ENCODE measurements around the gene BYSL. TPM values are rescaled to one million over a fixed set of nuclear protein-coding genes. Genes with fewer than 3 reads are reported as not detected.
A peak's percentile ranks its signal among the peaks of the same experiment; 100 is the strongest.

The BYSL gene
- total and polyA plus RNA-seq, 2 donors (not counting 3 experiments of a cell fraction or from before 2014, with no cell fraction given) = 33.1 to 41.8 TPM

DNA sequence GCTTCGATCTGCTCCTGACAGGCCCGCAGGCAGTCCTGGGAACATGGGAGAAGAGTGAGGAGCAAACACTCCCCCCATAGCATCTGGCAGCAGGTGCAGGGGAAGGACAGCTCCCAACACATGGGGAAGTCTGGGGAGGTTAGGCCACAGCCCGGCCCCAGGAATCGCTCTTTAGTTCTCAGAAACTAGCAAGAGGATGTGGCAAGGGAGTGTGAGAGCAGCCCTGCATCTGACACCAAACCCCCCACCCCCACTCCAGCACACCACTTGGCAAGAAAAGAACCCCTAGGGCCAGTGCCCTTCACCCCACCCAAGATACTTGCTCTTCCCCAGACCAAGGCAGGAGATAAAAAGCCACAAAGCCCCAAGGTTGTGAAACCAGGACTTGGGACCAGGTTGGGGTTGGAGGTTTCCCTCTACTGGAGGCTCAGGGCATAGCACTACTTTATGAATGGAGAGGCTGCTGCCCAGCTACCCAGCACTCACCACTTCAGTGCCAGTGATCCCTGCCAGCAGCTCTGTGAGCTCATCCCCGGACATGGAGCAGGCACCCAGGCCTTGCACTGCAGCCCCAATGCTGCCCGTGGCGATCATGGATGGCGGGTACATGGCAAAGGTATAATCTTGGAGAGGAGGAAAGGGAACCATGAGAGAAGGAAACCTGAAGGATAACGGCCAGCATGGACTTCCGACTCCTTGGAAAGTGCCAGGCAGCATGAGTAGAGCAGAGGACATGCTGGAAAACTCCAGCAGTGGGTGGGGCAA lies 15.0 kb downstream of the BYSL start:
- Histone ChIP-seq H3K9me3 (replicated peaks; ENCODE audit: control insufficient read depth, insufficient read depth, low read length) (no peaks in the 10 kb centered on the region), H3K27ac (ENCODE audit: insufficient read depth, low read depth, low read length) (no peak overlapping the region), H3K36me3 (ENCODE audit: control insufficient read depth in 2 of 2, extremely low read depth in 1 of 2, insufficient read depth in 2 of 2, low read length in 2 of 2) (peaks cover 34 to 47% of the 10 kb centered on the region in 2 experiments), H3K9me1 (replicated peaks; ENCODE audit: control insufficient read depth, extremely low read depth, insufficient read depth, low read length) (no peaks in the 10 kb centered on the region), H3K4me3 (replicated peaks in 1 of 3; ENCODE audit: insufficient read depth in 1 of 3, low read depth in 1 of 3, low read length in 3 of 3) (no peak overlapping the region), H3K4me1 (ENCODE audit: control insufficient read depth, extremely low read depth, insufficient read depth, low read length) (peaks cover 27% of the 10 kb centered on the region), H4K20me1 (replicated peaks; ENCODE audit: control insufficient read depth, extremely low read depth, insufficient read depth, low read length) (no peaks in the 10 kb centered on the region), H3K27me3 (ENCODE audit: control insufficient read depth in 2 of 2, insufficient read depth in 2 of 2, low read length in 2 of 2) (no peaks in the 10 kb centered on the region), H2AFZ (ENCODE audit: low read depth, low read length) (no peak overlapping the region), H3K9ac (replicated peaks; ENCODE audit: extremely low read depth, insufficient read depth, low read length) (no peak overlapping the region), H3K79me2 (ENCODE audit: control insufficient read depth, insufficient read depth, low read length) (peaks cover 44% of the 10 kb centered on the region), H3K4me2 (ENCODE audit: insufficient read depth, low read length) (no peak overlapping the region)
- intact Hi-C loops (cut with micrococcal nuclease) = loop anchor here (1.0 kb wide), 6 partner anchors 15 to 156 kb away; partner anchors contain the start of genes BYSL, MED20, PRICKLE4 and TOMM6
- DNase-seq (ENCODE audit: low read depth, low spot score) (peak; percentile 82), FAIRE-seq (peak; percentile 98)
- no TSS peak for BruUV-seq (replicated peaks)
- dilution Hi-C loops (cut with MboI; ENCODE audit: extremely low pct_ligation_motif_present, low sequenced_read_pairs) = no loop called here
- TF ChIP-seq, protein P1, sequence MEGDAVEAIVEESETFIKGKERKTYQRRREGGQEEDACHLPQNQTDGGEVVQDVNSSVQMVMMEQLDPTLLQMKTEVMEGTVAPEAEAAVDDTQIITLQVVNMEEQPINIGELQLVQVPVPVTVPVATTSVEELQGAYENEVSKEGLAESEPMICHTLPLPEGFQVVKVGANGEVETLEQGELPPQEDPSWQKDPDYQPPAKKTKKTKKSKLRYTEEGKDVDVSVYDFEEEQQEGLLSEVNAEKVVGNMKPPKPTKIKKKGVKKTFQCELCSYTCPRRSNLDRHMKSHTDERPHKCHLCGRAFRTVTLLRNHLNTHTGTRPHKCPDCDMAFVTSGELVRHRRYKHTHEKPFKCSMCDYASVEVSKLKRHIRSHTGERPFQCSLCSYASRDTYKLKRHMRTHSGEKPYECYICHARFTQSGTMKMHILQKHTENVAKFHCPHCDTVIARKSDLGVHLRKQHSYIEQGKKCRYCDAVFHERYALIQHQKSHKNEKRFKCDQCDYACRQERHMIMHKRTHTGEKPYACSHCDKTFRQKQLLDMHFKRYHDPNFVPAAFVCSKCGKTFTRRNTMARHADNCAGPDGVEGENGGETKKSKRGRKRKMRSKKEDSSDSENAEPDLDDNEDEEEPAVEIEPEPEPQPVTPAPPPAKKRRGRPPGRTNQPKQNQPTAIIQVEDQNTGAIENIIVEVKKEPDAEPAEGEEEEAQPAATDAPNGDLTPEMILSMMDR (IDR thresholded peaks at IDR 0.05; ENCODE audit: extremely low read depth in 1 of 2, insufficient read depth in 1 of 2, low read depth in 1 of 2, low read length in 2 of 2) = peak; percentile 84 to 86
- no peak for TF ChIP-seq MYC (IDR thresholded peaks at IDR 0.05; ENCODE audit: low read depth, low read length)
- no peak for TF ChIP-seq EZH2 (IDR thresholded peaks at IDR 0.05; ENCODE audit: borderline replicate concordance, low read depth, low read length, severe bottlenecking)
- no peak for TF ChIP-seq POLR2A (IDR thresholded peaks at IDR 0.05; ENCODE audit: low read depth, low read length)
- TF ChIP-seq POLR2AphosphoS5 (IDR thresholded peaks at IDR 0.05; ENCODE audit: insufficient read depth, low read depth, low read length) = peak; percentile 16
- POLR2A ChIA-PET = interaction anchor here (0.6 kb wide), 1 partner anchor 143 kb away, joined by 4 read pairs; no protein-coding TSS in a partner anchor
- CTCF ChIA-PET = interaction anchor here (0.5 to 8.5 kb wide), 19 partner anchors 8 to 152 kb away, joined by 3 to 149 read pairs (median 4); partner anchors contain the start of genes BYSL, MED20 and TOMM6

Measured in endothelial cell of umbilical vein (primary cell).